ENCODE data around the gene SPR.

- TF ChIP-seq CTCF (IDR thresholded peaks at IDR 0.05) (no peak), POLR2A (IDR thresholded peaks at IDR 0.05) (no peak), POLR2AphosphoS5 (IDR thresholded peaks at IDR 0.05) (no peak), EP300 (IDR thresholded peaks at IDR 0.05; ENCODE audit: low read depth) (no peak)
These were observed 38.6 kb upstream of the SPR start for GRCh38 chr2:72848436-72849137.
